ENCODE data around the gene DOC2A.
A peak's percentile ranks its signal among the peaks of the same experiment; 100 is the strongest.
"Not testable (repeated sequence)": the region's sequence is repeated elsewhere in the genome, so short reads cannot be mapped to it uniquely, and the experiment has no call there.

The DOC2A gene

DNA sequence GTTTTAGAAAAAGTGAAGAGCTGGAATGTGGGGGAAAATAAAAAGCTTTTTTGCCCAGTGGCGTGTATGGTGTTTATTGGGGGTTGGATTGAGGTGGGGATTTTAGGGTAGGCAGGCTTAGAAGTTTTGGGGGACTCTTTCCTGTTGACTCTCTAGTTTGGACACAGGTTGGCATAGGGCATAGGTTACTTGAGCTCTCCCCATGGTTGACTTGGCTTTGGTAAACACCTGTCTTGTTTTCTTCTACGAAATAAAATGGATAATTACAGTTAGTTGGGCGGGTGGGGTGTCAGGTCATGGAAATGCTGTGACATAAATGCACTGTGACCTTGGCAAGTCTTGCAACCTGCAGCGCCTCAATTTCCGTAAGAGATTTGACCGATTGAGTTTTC lies 37.8 kb downstream of the DOC2A start:
- no peak for DNase-seq (ENCODE audit: insufficient read length)
- FAIRE-seq = no peak
- no peak for TF ChIP-seq POLR2AphosphoS5 (IDR thresholded peaks at IDR 0.05; ENCODE audit: low read depth, low read length)
- TF ChIP-seq TAF1 (IDR thresholded peaks at IDR 0.05; ENCODE audit: borderline replicate concordance, low read depth, low read length) = no peak
- no peak for TF ChIP-seq POLR2A (IDR thresholded peaks at IDR 0.05; ENCODE audit: low read depth, low read length)

DNA sequence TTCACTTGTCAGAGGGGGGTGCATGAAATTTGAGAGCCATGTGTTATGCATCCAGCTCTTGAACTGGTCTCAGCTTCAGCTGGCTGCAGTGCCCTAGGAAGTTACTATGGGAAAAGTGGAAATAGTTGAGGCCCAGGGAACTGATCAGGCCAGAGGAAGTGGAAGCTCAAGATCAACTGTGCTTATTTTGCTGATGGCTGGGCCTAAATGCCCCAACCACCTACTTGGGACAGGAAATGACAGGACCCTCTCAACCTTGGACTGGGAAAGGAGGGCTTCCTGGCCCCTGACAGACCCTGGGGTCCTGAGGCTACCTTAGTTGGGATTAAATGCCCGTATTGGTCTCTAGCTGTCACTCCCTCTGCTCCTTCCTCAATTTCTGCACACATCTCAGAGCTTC lies 38.3 kb downstream of the DOC2A start:
- DNase-seq (ENCODE audit: insufficient read length) = no peak
- no peak for TF ChIP-seq POLR2A (IDR thresholded peaks at IDR 0.05; ENCODE audit: low read depth, low read length)
- no peak for TF ChIP-seq POLR2AphosphoS5 (IDR thresholded peaks at IDR 0.05; ENCODE audit: low read depth, low read length)
- TF ChIP-seq TAF1 (IDR thresholded peaks at IDR 0.05; ENCODE audit: borderline replicate concordance, low read depth, low read length) = no peak
- FAIRE-seq = no peak

DNA sequence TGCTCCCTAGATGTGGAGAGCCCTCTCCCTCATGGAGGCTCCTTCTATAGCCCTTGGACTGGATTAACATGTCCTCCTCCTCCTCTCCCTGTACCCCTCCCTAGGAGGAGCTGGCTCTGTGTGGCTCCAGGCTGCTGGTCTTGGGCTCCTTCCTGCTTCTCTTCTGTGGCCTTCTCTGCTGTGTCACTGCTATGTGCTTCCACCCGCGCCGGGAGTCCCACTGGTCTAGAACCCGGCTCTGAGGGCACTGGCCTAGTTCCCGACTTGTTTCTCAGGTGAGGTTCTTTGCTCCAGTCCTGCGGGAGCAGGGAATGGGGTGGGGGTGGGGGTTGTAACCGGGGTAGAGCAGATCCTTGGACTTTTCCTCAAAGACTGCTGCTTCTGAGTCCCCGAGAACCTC lies 39.5 kb downstream of the DOC2A start:
- no peak for TF ChIP-seq POLR2A (IDR thresholded peaks at IDR 0.05; ENCODE audit: low read depth, low read length)
- TF ChIP-seq POLR2AphosphoS5 (IDR thresholded peaks at IDR 0.05; ENCODE audit: low read depth, low read length) = no peak

DNA sequence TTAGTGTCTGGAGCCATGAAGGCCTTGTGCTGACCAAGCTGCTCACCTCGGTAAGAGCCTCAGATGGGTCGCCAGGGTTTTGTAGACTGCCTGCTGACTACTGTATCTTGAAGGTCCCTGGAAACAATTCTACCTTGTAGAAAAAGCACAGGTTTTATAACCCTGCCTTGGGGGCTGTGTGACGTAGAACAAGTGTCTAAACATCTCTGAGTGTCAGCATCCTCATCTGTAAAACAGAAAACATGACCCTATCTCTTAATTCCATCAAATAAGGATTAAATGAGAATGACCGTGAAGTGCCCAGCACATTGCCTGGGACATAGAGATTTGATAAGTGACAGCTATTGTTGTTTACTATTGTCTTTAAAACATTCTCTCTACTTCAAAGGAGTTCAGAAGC lies 42.6 kb downstream of the DOC2A start:
- TF ChIP-seq POLR2AphosphoS5 (IDR thresholded peaks at IDR 0.05; ENCODE audit: low read depth, low read length) (no peak), TAF1 (IDR thresholded peaks at IDR 0.05; ENCODE audit: borderline replicate concordance, low read depth, low read length) (no peak), POLR2A (IDR thresholded peaks at IDR 0.05; ENCODE audit: low read depth, low read length) (no peak)
- FAIRE-seq = no peak
- DNase-seq (ENCODE audit: insufficient read length) = no peak

More for the DNA sequence above, 39.5 kb downstream of the DOC2A start:
- FAIRE-seq (no peak), DNase-seq (ENCODE audit: insufficient read length) (no peak)

DNA sequence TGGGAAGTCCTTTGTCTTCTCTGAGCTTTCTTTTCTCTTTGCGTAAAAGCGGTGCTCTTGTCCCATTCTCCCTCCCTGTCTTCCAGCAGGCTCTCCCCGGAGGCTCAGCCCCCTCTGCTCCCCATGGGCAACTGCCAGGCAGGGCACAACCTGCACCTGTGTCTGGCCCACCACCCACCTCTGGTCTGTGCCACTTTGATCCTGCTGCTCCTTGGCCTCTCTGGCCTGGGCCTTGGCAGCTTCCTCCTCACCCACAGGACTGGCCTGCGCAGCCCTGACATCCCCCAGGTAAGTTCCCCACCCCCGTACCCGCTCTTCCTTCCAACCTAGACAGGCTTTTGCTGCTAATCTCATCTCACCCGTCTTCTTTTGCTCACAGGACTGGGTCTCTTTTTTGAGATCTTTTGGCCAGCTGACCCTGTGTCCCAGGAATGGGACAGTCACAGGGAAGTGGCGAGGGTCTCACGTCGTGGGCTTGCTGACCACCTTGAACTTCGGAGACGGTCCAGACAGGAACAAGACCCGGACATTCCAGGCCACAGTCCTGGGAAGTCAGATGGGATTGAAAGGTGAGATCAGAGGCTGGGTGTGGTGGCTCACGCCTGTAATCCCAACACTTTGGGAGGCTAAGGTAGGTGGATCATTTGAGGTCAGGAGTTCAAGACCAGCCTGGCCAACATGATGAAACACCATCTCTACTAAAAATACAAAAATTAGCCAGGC lies 47.6 kb downstream of the DOC2A start:
- FAIRE-seq (no peak), DNase-seq (ENCODE audit: insufficient read length) (no peak)
- TF ChIP-seq POLR2A (IDR thresholded peaks at IDR 0.05; ENCODE audit: low read depth, low read length) = no peak

DNA sequence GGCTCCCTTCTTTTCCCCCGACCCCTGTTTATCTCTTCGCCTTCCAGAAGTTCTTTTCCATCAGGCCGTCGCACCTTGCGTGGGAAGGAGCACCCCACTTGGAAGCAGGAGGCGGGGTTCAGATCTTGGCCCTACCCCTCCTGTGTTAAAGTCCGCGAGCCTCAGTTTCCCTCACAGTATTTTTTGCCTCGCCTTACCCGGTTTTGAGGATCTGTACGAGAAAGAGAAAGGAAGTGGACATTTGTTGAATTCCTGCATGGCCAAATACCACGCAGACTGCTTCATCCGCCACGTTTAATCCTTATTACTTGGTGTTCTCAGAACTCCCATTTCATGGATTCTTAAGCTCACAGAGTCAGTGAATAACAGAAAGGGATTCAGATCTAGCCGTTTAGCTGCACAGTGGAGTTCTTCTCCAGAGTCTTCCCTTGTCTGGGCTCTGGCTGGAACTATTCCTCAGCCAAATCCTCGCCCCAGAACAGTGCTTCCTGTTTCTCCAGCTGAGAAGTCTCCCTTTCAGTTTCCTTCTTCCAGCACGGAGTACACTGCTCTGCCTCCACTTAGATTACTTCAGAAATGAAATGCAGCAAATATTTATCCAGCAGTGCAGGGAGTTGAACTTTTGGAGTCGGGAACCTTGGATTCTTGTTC lies 48.4 kb downstream of the DOC2A start:
- TF ChIP-seq TAF1 (IDR thresholded peaks at IDR 0.05; ENCODE audit: borderline replicate concordance, low read depth, low read length) (no peak), POLR2AphosphoS5 (IDR thresholded peaks at IDR 0.05; ENCODE audit: low read depth, low read length) (no peak), POLR2A (IDR thresholded peaks at IDR 0.05; ENCODE audit: low read depth, low read length) (no peak)
- DNase-seq (ENCODE audit: insufficient read length) (no peak), FAIRE-seq (no peak)

DNA sequence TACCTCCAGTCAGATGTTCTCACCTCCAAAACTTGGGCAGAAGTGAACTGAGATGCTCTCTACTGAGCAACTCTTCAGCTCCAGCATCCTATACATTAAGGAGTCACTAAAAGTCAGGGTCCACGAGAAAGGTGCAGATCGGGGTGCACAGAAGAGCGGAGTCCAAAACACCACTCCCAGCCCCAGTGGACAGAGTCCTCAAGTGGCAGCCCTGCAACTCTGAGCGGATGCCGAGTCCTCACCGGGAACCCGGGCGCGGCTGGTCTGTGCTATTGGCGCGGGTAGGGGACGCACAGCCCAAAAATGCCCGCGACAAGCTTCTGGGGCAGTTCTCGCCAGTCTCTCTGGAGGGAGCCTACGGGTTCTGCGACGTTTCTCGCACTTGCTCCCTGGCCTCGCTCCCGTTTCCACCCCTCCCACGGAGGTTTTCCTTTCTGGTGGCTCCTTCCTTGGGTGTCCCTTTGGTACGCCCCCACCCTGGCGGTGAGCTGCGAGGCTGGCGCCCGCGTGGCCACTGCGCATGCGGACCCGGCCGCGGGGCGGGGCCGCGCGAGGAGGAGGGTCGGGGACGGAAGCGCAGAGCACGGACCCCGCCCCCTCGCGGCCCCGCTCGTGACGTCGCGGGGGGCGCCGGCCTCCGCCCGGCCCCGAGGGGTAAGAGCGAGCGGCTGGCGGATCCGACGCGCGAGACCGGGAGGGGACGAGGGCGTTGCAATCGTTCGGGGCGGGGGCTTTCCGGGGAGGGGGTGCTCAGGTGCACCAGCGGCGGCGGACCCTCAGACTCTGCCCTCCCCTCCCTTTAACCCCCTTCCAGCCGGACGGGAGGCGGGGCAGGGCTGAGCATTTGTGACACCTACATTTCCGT lies 49.1 kb downstream of the DOC2A start, which contains the start of gene TMEM219:
Gene TMEM219, plus strand, starts transcription at position 601 of the 865 bp plus-strand sequence. CDS start 1,065 bp downstream, outside the sequence.
- FAIRE-seq (peak; percentile 92), DNase-seq (ENCODE audit: insufficient read length) (peak; percentile 98)
- TF ChIP-seq POLR2AphosphoS5 (IDR thresholded peaks at IDR 0.05; ENCODE audit: low read depth, low read length) (peak; percentile 52; the same call in 1 of the 2 replicates), TAF1 (IDR thresholded peaks at IDR 0.05; ENCODE audit: borderline replicate concordance, low read depth, low read length) (0 out of 2 replicates have a peak, but pooled peaks have one; percentile 52), POLR2A (IDR thresholded peaks at IDR 0.05; ENCODE audit: low read depth, low read length) (peak; percentile 73; the same call in 1 of the 2 replicates)

DNA sequence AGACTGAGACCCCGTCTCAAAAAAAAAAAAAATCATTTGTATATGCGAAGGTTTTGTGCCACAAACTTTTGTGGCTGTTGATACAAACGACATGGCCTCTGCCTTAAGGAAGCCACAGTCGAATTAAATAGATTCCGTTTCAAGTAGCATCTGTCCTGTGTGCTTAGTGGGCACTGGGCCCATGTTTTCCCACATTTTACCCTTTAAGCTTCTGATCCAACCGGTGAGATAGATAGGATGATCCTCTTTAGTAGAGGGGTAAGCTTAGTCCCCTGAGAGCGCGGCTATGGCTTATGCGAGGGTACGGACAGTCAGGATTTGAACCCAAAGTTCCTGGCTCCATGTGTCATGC lies 49.7 kb downstream of the DOC2A start:
- no peak for FAIRE-seq
- no peak for TF ChIP-seq POLR2AphosphoS5 (IDR thresholded peaks at IDR 0.05; ENCODE audit: low read depth, low read length)
- no peak for TF ChIP-seq POLR2A (IDR thresholded peaks at IDR 0.05; ENCODE audit: low read depth, low read length)
- DNase-seq (ENCODE audit: insufficient read length) = no peak

DNA sequence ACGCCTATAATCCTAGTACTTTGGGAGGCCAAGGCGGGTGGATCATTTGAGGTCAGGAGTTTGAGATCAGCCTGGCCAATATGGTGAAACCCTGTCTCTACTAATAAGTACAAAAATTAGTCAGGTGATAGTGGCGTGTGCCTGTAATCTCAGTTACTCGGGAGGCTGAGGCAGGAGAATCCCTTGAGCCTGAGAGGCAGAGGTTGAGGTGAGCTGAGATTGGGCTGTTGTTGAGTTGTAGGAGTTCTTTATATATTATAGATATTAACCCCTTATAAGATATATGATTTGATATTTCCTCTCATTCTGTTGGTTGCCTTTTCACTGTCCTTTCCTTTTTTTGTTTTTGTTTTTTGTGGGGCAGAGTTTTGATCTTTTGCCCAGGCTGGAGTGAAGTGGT lies 51.0 kb downstream of the DOC2A start:
- not testable (repeated sequence) for DNase-seq (ENCODE audit: insufficient read length); FAIRE-seq

DNA sequence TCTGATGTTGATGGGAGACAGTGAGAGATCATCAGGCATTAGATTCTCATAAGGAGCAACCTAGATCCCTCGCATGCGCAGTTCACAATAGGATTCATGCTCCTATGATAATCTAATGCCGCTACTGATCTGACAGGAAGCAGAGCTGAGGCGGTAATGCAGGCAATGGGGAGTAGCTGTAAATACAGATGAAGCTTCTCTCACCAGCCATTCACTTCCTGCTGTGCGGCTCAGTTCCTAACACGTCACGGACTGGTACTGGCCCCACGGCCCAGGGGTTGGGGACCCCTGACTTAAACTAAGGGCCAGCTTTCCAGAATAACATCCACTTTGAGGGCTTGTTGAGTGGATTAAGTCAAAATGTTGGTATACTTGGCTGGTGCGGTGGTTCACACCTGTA lies 51.5 kb downstream of the DOC2A start:
- no peak for FAIRE-seq
- TF ChIP-seq POLR2A (IDR thresholded peaks at IDR 0.05; ENCODE audit: low read depth, low read length) = no peak
- no peak for TF ChIP-seq TAF1 (IDR thresholded peaks at IDR 0.05; ENCODE audit: borderline replicate concordance, low read depth, low read length)
- TF ChIP-seq POLR2AphosphoS5 (IDR thresholded peaks at IDR 0.05; ENCODE audit: low read depth, low read length) = no peak
- no peak for DNase-seq (ENCODE audit: insufficient read length)

DNA sequence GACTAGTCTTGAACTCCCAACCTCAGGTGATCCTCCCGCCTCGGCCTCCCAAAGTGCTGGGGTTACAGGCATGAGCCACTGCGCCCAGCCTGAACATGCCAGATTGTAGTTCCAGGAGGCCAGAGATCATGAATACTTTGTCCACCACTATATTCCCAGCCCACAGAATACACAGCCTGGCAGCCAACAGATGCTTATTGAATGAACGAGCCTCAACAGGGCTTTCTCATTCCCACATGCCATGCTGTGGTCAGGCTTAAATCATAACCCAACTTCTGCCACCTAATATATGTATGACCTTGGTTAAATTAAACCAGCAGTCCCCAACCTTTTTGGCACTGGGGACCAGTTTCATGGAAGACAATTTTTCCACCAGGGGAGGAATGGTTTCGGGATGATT lies 52.1 kb downstream of the DOC2A start:
- no peak for FAIRE-seq

More for the DNA sequence above, 52.1 kb downstream of the DOC2A start:
- TF ChIP-seq POLR2A (IDR thresholded peaks at IDR 0.05; ENCODE audit: low read depth, low read length) = no peak
- no peak for TF ChIP-seq POLR2AphosphoS5 (IDR thresholded peaks at IDR 0.05; ENCODE audit: low read depth, low read length)
- TF ChIP-seq TAF1 (IDR thresholded peaks at IDR 0.05; ENCODE audit: borderline replicate concordance, low read depth, low read length) = no peak
- DNase-seq (ENCODE audit: insufficient read length) = no peak

Measured in GM12892 (cell line).